Tibial artery (tissue), 4 donors: ENCODE data around the gene PSEN1.

Source experiments
- DNase-seq, 2 donors: peaks; one replicate each; pipeline ENCODE4 v3.0.0-alpha.2; 2019
- H3K27ac ChIP-seq, 2 donors: fragments of 200-600 bp; sonication (generic) in 1 of 2; 1 replicate in 1 of 2; 2 replicates in 1 of 2; pipeline ENCODE4 v1.5.1; 2018 to 2019; ENCODE audit warnings: mild to moderate bottlenecking in 1 of 2
- H3K27me3 ChIP-seq, 2 donors: fragments of 200-600 bp; sonication (generic) in 1 of 2; one replicate each; pipeline versions ENCODE4 v1.5.1 to v1.6.0; 2016 to 2019
- H3K36me3 ChIP-seq, 3 donors: fragments of 200-600 bp; sonication (generic) in 2 of 3; one replicate each; pipeline ENCODE4 v1.5.1; 2016 to 2019; ENCODE audit warnings: mild to moderate bottlenecking in 2 of 3
- H3K4me1 ChIP-seq, 4 donors: fragments of 200-600 bp; sonication (generic) in 2 of 4; 1 replicate in 3 of 4; 2 replicates in 1 of 4; pipeline ENCODE4 v1.5.1; 2016 to 2019
- H3K4me3 ChIP-seq, 2 donors: fragments of 200-600 bp; sonication (generic) in 1 of 2; 1 replicate in 1 of 2; 2 replicates in 1 of 2; pipeline ENCODE4 v1.5.1; 2018 to 2019; ENCODE audit warnings: mild to moderate bottlenecking in 2 of 2
- H3K9me3 ChIP-seq, 3 donors: fragments of 200-600 bp; sonication (generic) in 1 of 3; one replicate each; pipeline ENCODE4 v1.5.1; 2016 to 2019
- CTCF ChIP-seq, 2 experiments: fragments of 200-600 bp in 1 of 2; fragments of 450-650 bp in 1 of 2; IDR thresholded peaks; one replicate each; pipeline ENCODE4 v1.5.1; 2017 to 2019; ENCODE audit warnings: antibody characterized with exemption in 2 of 2, mild to moderate bottlenecking in 1 of 2, moderate library complexity in 1 of 2
- intact Hi-C: fragments of 100-400 bp; cut with DNase I; formaldehyde crosslinking; loops from one replicate; pipeline ENCODE4 v1.15.0; 2023; ENCODE audit warnings: low total_unique reads

Gene PSEN1

GRCh38 chr14:73261520-73262426 lies 125.5 kb downstream of the PSEN1 start:
- no peak overlapping the region for H3K4me3 ChIP-seq
- H3K4me1 ChIP-seq = no peaks in the 10 kb centered on the region
- H3K27me3 ChIP-seq = no peaks in the 10 kb centered on the region
- TF ChIP-seq CTCF (IDR thresholded peaks at IDR 0.05) = no peak
- H3K9me3 ChIP-seq = no peaks in the 10 kb centered on the region
- no peak overlapping the region for H3K27ac ChIP-seq
- peaks cover 0 to 23% (median 0%) of the 10 kb centered on the region in 3 donors for H3K36me3 ChIP-seq
- intact Hi-C loops = no loop called here
- DNase-seq = no peak

GRCh38 chr14:73262427-73263183 lies 126.3 kb downstream of the PSEN1 start:
- Histone ChIP-seq H3K4me1 (no peaks in the 10 kb centered on the region), H3K9me3 (no peaks in the 10 kb centered on the region), H3K27ac (no peak overlapping the region), H3K36me3 (peaks cover 0 to 23% (median 0%) of the 10 kb centered on the region in 3 donors), H3K4me3 (no peak overlapping the region), H3K27me3 (no peaks in the 10 kb centered on the region)
- no peak for TF ChIP-seq CTCF (IDR thresholded peaks at IDR 0.05)
- intact Hi-C loops = no loop called here
- no peak for DNase-seq

GRCh38 chr14:73263606-73264005 lies 127.3 kb downstream of the PSEN1 start:
- H3K9me3 ChIP-seq = no peaks in the 10 kb centered on the region
- H3K4me3 ChIP-seq = no peak overlapping the region
- H3K36me3 ChIP-seq = peaks cover 0 to 23% (median 0%) of the 10 kb centered on the region in 3 donors
- no peaks in the 10 kb centered on the region for H3K27me3 ChIP-seq
- TF ChIP-seq CTCF (IDR thresholded peaks at IDR 0.05) = no peak
- intact Hi-C loops = no loop called here
- no peaks in the 10 kb centered on the region for H3K4me1 ChIP-seq
- no peak for DNase-seq
- H3K27ac ChIP-seq = no peak overlapping the region

GRCh38 chr14:73264080-73264884 lies 128.0 kb downstream of the PSEN1 start:
- H3K27ac ChIP-seq = no peak overlapping the region
- H3K4me3 ChIP-seq = no peak overlapping the region
- TF ChIP-seq CTCF (IDR thresholded peaks at IDR 0.05) = no peak
- peaks cover 0 to 23% (median 0%) of the 10 kb centered on the region in 3 donors for H3K36me3 ChIP-seq
- intact Hi-C loops = no loop called here
- H3K27me3 ChIP-seq = no peaks in the 10 kb centered on the region
- no peaks in the 10 kb centered on the region for H3K9me3 ChIP-seq
- H3K4me1 ChIP-seq = peaks cover 0 to 1% (median under 1%) of the 10 kb centered on the region in 4 donors
- DNase-seq = no peak
